ENCODE results near the gene FGF11.

FGF11 gene

GRCh38 chr17:7408252-7408727, 31.0 kb upstream of the FGF11 start:
- DNase-seq (ENCODE audit: low read depth in 2 of 2, low spot score in 1 of 2): no peak

- no peak for DNase-seq (ENCODE audit: low read depth in 2 of 2, low spot score in 1 of 2)
Observed at GRCh38 chr17:7408863-7409262, 30.4 kb upstream of the FGF11 start.

DNA sequence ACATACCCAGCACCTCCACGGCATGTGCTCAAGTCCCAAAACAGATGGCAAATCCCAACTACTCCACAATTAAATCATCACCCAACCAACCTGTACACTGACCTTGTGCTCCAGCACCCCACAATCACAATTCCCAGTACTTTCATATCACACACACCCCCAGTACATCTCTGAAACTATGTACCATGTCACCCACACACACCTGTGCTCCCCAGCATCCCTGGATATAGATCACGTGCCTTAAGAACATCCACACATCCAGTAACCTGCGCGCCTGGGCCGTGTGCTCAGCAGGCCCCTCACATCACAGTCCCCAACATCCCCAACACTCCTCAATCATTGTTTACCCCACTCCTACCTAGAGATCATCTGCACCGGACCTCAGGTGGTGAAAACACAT, 29.6 kb upstream of the FGF11 start:
- no peak for DNase-seq (ENCODE audit: low read depth in 2 of 2, low spot score in 1 of 2)

- DNase-seq (ENCODE audit: low read depth in 2 of 2, low spot score in 1 of 2): no peak
Observed at GRCh38 chr17:7410634-7411426, 28.5 kb upstream of the FGF11 start.

DNA sequence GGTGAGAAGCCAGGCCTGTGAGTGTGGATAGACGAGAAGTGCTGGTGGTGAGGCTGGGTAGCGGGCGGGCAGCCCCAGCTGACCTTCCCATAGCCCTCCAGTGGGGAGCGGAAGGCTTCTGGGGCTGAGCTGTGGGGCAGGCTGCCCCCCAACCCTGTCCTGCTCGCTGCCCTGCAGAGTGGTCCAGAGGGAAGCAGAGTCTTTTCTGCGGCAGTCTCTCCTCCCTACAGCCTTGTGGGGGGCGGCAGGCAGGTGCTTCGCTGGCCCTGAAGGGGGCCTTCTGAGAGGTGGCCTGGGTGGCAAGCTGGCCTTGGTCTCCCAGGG, 27.9 kb upstream of the FGF11 start:
- DNase-seq (ENCODE audit: low read depth in 2 of 2, low spot score in 1 of 2): no peak

DNA sequence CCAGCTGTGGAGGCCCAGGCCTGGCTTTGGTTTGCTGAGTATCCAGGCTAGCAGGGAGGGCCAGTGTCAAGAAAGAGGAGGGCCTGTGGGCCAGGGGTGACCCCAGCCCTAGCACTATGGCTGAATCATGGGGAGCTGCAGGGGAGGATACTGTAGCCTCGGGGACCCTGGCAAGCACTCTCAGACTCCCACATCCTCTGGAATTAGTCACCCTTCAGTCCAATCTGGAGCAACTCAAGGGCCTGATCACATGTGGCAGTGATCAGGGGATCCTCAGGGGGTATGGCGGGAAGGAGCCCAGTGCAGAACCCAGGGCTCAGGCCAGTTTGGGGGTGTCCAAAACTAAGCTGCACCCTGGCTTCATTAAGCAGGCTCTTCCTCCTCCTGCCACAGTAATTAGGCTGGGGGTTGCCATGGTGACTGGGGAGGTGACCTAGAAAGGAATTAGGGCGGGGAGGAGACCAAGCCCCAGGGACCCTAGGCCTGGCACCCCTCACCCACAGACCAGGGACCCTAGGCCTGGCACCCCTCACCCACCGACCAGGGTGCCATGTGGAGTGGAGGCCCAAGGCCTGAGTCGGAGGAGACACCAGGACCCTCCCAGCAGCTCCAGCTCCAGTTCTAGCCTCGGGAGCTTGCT, 25.8 kb upstream of the FGF11 start:
- DNase-seq (ENCODE audit: low read depth in 2 of 2, low spot score in 1 of 2): no peak

- DNase-seq (ENCODE audit: low read depth in 2 of 2, low spot score in 1 of 2): no peak
Observed at GRCh38 chr17:7414837-7415236, 24.5 kb upstream of the FGF11 start.

- DNase-seq (ENCODE audit: low read depth in 2 of 2, low spot score in 1 of 2): no peak
Observed at GRCh38 chr17:7415784-7416183, 23.5 kb upstream of the FGF11 start.

GRCh38 chr17:7416323-7416722, 23.0 kb upstream of the FGF11 start:
- DNase-seq (ENCODE audit: low read depth in 2 of 2, low spot score in 1 of 2): no peak

DNA sequence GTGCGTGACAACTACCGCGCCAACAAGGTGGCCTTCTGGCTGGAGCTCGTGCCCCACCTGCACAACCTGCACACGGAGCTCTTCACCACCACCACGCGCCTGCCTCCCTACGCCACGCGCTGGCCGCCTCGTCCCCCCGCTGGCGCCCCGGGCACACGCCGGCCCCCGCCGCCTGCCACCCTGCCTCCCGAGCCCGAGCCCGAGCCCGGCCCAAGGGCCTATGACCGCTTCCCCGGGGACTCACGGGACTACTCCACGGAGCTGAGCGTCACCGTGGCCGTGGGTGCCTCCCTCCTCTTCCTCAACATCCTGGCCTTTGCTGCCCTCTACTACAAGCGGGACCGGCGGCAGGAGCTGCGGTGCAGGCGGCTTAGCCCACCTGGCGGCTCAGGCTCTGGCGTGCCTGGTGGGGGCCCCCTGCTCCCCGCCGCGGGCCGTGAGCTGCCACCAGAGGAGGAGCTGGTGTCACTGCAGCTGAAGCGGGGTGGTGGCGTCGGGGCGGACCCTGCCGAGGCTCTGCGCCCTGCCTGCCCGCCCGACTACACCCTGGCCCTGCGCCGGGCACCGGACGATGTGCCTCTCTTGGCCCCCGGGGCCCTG, 22.2 kb upstream of the FGF11 start:
- DNase-seq (ENCODE audit: low read depth in 2 of 2, low spot score in 1 of 2): no peak

DNA sequence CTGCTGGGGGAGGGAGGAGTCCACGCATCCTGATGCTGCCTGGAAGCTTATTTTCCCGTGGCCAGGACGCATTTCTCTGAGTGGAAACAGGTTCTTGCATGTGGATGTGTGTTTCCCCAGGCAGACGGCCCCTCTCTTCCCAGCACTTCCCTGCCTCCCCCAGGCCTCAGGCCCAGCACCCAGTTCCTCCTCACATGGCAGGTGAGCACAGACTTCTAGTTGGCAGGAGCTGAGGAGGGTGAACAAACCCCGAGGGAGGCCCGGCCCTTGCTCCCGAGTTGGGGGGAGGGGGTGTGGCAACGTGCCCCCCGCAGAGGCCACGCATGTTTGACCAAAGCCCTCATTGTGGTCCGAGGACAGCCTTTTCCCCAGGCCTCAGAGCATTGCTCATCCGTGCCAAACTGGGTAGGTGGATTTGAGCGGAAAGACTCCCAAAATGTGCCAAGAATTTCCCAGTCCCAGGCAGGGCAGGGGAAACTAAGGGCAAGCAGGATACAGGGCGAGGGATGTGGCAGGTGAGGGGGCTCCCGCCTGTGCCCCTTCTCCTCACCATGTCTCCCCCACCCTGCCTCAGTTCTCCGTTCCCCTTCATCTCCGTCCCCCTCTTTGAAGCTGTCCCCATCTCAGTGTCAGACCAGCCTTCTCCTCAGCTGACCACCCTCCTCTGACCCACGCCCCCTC, 20.7 kb upstream of the FGF11 start:
- no peak for DNase-seq (ENCODE audit: low read depth in 2 of 2, low spot score in 1 of 2)

DNA sequence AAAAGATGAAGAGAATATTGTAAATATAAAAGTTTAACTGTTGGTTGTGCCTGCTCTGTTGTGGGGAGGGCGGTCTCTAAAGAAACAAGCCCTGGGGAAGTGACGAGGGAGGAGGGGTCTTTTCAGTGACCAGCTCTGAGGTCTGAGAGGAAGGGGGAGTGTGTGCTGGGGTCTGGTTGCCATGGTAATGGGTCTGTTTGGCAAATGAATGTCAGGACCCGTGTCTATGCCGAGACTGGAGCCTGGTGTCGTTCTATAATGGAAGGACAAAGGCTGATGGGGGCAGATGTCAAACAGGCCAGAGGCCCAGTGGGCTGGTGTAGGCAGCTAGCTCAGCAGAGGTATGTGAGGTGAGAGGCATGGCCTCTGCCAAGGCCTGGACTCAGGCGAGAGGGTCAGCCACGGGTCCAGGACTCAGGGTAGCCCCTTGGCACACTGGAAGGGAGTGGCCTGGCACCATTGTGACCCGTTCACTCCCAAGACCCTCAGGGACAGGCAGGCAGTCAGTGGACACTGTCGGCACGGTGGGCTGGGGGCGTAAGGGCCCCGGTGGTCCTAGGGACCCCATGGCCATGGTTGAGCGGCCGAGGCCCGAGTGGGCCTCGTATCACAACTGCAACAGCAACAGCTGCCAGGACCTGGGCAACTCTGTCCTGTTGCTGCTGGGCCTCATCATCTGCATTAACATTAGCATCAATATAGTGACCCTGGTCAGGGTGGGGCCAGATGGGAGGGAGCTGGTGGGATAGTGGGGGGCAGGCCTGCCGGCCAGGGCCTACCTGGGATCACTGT, 19.3 kb upstream of the FGF11 start, which contains the start of gene SPEM1:
SPEM1 (plus strand) TSS at position 506 of the 792 bp plus-strand sequence; CDS start at position 567, 61 bp downstream.
- no peak for DNase-seq (ENCODE audit: low read depth in 2 of 2, low spot score in 1 of 2)

- no peak for DNase-seq (ENCODE audit: low read depth in 2 of 2, low spot score in 1 of 2)
Observed at GRCh38 chr17:7421186-7421585, 18.1 kb upstream of the FGF11 start.

DNA sequence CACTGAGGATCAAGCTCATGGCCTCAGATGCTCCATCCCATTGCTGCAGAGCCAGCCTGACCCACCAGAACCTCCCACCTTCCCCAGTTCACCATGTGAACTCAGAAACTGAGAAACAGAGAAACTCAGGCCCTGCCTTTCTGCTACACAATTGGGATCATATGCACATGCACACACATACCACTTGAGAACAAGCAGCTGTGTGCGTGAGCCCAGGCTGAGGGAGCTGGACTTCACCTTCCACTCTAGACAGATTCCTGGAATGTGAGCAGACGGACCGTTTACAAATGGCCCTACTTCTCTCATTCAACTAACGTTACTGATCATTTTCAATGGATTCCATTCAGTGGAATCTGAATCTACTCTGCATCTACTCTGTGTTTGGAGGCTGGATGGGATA, 15.6 kb upstream of the FGF11 start:
- no peak for DNase-seq (ENCODE audit: low read depth in 2 of 2, low spot score in 1 of 2)

- no peak for DNase-seq (ENCODE audit: low read depth in 2 of 2, low spot score in 1 of 2)
Observed at GRCh38 chr17:7425316-7425715, 14.0 kb upstream of the FGF11 start, which contains the start of gene SPEM2. Gene SPEM2, plus strand, starts transcription at chr17:7425616. Its CDS starts 73 bp downstream, at chr17:7425689.

GRCh38 chr17:7425756-7426155, 13.6 kb upstream of the FGF11 start:
- no peak for DNase-seq (ENCODE audit: low read depth in 2 of 2, low spot score in 1 of 2)

DNA sequence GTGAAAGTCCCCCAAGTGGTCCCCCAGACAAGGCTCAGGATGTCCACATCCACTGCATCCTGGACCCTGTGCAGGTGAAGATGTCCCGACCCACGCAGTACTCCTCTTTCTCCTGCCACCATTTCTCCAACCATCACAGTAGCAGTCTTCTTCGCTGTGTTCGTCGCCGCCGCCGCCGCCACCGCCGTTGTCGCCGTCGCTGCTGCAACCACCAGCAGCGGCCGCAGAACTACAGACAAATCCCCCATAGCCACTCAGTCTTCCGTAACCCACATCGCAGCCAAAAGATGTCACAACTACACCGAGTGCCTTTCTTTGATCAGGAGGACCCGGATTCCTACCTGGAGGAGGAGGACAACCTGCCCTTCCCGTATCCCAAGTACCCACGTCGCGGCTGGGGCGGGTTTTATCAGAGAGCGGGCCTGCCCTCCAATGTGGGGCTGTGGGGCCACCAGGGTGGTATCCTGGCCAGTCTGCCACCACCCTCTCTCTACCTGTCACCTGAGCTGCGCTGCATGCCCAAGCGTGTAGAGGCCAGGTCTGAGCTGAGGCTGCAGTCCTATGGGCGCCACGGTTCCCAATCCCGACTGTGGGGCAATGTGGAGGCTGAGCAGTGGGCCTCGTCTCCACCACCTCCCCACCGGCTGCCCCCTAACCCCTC, 13.0 kb upstream of the FGF11 start:
- no peak for DNase-seq (ENCODE audit: low read depth in 2 of 2, low spot score in 1 of 2)

- no peak for DNase-seq (ENCODE audit: low read depth in 2 of 2, low spot score in 1 of 2)
Observed at GRCh38 chr17:7426896-7427489, 12.3 kb upstream of the FGF11 start.

DNA sequence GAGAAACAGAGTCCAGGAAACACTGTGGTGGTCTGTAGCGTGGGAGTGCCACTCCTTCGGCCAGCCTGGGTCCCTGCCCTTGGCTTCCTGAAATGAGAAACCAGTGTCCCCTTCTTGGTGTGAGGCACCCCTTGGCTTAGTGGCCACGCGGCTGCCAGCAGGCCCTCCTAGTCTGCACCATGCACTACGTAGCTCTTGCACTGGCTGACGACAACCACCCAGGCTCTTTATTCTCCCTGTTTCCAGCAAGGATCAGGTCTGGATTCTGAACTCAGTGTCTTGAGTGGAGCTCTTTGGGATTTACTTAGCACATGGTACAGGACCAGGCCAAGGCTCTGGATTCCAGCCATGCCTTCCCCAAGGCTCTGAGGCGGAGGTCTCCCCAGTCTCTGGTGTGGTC, 11.8 kb upstream of the FGF11 start:
- DNase-seq (ENCODE audit: low read depth in 2 of 2, low spot score in 1 of 2): no peak

- DNase-seq (ENCODE audit: low read depth in 2 of 2, low spot score in 1 of 2): no peak
Observed at GRCh38 chr17:7428557-7428956, 10.8 kb upstream of the FGF11 start, which contains the start of gene SPEM3. Gene SPEM3, plus strand, starts transcription at chr17:7428857. Its CDS starts 46 bp downstream, at chr17:7428903.

Data from stimulated activated CD8-positive, alpha-beta memory T cell treated with anti-CD3 and anti-CD28 coated beads, Interleukin-4, amount 100 ng/mL, for 1 hour (primary cell).